PFSK-1 (cell line): ENCODE measurements around the gene HEBP2.

Experiments
- POLR2AphosphoS5 ChIP-seq: IDR thresholded peaks from 2 replicates; pipeline ENCODE4 v1.6.1; 2012; ENCODE audit warnings: low read depth, mild to moderate bottlenecking, control low read depth, low read length, moderate library complexity
- SIN3A ChIP-seq: IDR thresholded peaks from 2 replicates; pipeline ENCODE4 v1.6.1; 2012; ENCODE audit warnings: mild to moderate bottlenecking, low read length, moderate library complexity, borderline replicate concordance; ENCODE audit not compliant: insufficient read depth
- TAF1 ChIP-seq: IDR thresholded peaks from 2 replicates; pipeline ENCODE4 v1.6.1; 2012; ENCODE audit warnings: low read length, control low read depth, borderline replicate concordance; ENCODE audit not compliant: insufficient read depth
- TF ChIP-seq, protein P1 (sequence below), 2 experiments: IDR thresholded peaks; 2 replicates each; pipeline versions ENCODE4 v1.6.1 to v1.8.0; 2011 to 2012; ENCODE audit warnings: low read depth in 2 of 2, low read length in 2 of 2, control low read depth in 1 of 2, inconsistent platforms in 1 of 2, mild to moderate bottlenecking in 1 of 2, moderate library complexity in 1 of 2; ENCODE audit not compliant: insufficient read depth in 1 of 2

DNA sequence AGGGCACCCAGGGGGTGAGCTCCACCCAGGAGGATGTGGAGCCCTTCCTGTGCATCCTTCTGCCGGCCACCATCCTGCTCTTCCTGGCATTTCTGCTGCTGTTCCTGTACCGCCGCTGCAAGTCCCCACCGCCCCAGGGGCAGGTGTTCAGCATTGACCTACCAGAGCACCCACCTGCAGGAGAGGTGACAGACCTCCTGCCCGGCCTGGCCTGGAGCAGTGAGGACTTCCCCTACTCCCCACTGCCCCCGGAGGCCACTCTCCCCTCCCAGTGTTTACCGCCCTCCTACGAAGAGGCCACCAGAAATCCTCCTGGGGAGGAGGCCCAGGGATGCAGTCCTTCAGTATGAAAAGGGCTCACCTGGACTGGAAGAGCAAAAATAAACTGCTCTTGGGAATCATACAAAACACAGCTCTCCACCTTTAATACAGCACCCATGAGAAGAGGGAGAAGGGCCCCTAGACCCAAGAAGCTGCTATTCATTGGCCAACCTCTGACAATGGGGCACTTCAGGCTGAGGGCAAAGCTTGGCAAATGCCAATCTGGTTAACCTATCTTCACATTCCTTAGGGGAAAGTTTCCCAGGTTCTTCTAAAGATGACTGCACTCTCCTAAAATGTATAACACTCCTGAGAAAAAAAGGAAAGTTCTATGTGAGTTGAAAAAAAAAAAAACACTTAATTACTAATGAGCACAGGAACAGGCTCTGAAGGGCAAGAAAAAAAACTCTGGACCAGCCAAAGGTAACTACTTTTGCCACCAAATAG lies 21.3 kb upstream of the HEBP2 start:
- TF ChIP-seq, protein P1, sequence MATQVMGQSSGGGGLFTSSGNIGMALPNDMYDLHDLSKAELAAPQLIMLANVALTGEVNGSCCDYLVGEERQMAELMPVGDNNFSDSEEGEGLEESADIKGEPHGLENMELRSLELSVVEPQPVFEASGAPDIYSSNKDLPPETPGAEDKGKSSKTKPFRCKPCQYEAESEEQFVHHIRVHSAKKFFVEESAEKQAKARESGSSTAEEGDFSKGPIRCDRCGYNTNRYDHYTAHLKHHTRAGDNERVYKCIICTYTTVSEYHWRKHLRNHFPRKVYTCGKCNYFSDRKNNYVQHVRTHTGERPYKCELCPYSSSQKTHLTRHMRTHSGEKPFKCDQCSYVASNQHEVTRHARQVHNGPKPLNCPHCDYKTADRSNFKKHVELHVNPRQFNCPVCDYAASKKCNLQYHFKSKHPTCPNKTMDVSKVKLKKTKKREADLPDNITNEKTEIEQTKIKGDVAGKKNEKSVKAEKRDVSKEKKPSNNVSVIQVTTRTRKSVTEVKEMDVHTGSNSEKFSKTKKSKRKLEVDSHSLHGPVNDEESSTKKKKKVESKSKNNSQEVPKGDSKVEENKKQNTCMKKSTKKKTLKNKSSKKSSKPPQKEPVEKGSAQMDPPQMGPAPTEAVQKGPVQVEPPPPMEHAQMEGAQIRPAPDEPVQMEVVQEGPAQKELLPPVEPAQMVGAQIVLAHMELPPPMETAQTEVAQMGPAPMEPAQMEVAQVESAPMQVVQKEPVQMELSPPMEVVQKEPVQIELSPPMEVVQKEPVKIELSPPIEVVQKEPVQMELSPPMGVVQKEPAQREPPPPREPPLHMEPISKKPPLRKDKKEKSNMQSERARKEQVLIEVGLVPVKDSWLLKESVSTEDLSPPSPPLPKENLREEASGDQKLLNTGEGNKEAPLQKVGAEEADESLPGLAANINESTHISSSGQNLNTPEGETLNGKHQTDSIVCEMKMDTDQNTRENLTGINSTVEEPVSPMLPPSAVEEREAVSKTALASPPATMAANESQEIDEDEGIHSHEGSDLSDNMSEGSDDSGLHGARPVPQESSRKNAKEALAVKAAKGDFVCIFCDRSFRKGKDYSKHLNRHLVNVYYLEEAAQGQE (IDR thresholded peaks at IDR 0.05; ENCODE audit: insufficient read depth in 1 of 2, low read depth in 2 of 2, low read length in 2 of 2), result no peak
- TF ChIP-seq POLR2AphosphoS5, result no peak
- no peak for TF ChIP-seq TAF1
- no peak for TF ChIP-seq SIN3A
